ENCODE results near the gene CACNA2D2. TPM values are rescaled to one million over a fixed set of nuclear protein-coding genes. Genes with fewer than 3 reads are reported as not detected.

The CACNA2D2 gene
- total and polyA plus RNA-seq, 7 donors: 0.49 to 1.7 (median 1.1) TPM; not detected in 1

DNA sequence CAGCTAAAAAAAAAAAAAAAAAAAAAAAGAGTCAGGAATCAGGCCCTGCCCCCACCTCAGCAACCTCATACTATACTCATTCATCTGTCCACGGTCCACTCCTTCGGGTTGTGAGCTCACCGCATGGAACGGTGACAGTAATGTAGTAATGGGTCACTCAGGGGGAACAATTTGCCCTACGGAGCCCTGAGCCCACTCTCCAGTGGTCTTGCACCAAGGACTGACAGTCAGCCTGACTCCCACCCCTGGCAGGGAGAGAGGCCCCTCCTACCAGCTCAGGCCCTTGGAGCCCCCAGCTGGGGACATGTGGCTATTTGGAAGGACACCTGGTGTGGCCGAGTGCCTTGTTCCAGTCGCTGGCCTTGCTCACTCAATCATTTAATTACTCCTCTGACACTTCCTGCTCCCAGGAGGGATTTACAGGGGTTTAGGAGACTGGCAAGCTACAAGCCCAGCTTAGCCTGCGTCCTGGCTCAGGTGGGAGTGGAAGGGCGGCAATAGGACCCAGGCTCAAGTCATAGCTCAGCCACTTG lies 19.9 kb upstream of the CACNA2D2 start:
- Histone ChIP-seq H3K4me3 (no peak overlapping the region), H3K27me3 (peaks cover 0 to 7% (median 0%) of the 10 kb centered on the region in 3 donors), H3K36me3 (no peaks in the 10 kb centered on the region), H3K4me1 (no peaks in the 10 kb centered on the region), H3K9me3 (no peaks in the 10 kb centered on the region), H3K27ac (no peak overlapping the region)
- 67 to 77% methylated on average over 9 of the region's 9 CpGs for WGBS, 2 donors
- TF ChIP-seq POLR2AphosphoS5 (IDR thresholded peaks at IDR 0.05): no peak
- intact Hi-C loops (cut with DNase I): no loop called here
- no peak for DNase-seq

DNA sequence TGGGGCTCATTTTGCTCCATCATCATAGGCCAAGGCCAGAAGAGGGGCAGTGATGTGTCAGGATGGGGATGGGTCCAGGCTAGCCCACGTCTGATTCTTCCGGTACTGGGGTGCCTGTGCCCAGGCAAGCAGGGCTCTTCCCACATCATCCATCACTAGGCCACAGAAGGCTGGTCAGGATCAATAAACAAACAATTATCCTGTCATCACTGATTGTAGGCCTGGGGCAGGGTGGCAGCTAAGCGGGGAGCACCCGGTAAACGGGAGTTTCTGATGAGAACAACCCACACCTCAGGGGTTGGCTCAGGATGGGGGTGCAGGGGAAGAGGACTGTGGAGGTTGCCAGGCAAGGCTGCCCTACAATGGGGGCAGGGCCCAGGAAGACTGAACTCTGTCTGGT lies 18.1 kb upstream of the CACNA2D2 start:
- TF ChIP-seq POLR2A (IDR thresholded peaks at IDR 0.05) (no peak), POLR2AphosphoS5 (IDR thresholded peaks at IDR 0.05) (no peak), EP300 (IDR thresholded peaks at IDR 0.05) (no peak)
- TF ChIP-seq, protein P1, sequence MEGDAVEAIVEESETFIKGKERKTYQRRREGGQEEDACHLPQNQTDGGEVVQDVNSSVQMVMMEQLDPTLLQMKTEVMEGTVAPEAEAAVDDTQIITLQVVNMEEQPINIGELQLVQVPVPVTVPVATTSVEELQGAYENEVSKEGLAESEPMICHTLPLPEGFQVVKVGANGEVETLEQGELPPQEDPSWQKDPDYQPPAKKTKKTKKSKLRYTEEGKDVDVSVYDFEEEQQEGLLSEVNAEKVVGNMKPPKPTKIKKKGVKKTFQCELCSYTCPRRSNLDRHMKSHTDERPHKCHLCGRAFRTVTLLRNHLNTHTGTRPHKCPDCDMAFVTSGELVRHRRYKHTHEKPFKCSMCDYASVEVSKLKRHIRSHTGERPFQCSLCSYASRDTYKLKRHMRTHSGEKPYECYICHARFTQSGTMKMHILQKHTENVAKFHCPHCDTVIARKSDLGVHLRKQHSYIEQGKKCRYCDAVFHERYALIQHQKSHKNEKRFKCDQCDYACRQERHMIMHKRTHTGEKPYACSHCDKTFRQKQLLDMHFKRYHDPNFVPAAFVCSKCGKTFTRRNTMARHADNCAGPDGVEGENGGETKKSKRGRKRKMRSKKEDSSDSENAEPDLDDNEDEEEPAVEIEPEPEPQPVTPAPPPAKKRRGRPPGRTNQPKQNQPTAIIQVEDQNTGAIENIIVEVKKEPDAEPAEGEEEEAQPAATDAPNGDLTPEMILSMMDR (IDR thresholded peaks at IDR 0.05): no peak
- Histone ChIP-seq H3K4me1 (peaks cover 0 to 2% (median under 1%) of the 10 kb centered on the region in 4 donors), H3K36me3 (no peaks in the 10 kb centered on the region), H3K27me3 (peaks cover 0 to 4% (median 0%) of the 10 kb centered on the region in 3 donors), H3K9me3 (no peaks in the 10 kb centered on the region), H3K4me3 (no peak overlapping the region), H3K27ac (no peak overlapping the region)
- WGBS, 2 donors: 81 to 85% methylated on average over 5 of the region's 5 CpGs
- DNase-seq: no peak
- intact Hi-C loops (cut with DNase I): no loop called here

DNA sequence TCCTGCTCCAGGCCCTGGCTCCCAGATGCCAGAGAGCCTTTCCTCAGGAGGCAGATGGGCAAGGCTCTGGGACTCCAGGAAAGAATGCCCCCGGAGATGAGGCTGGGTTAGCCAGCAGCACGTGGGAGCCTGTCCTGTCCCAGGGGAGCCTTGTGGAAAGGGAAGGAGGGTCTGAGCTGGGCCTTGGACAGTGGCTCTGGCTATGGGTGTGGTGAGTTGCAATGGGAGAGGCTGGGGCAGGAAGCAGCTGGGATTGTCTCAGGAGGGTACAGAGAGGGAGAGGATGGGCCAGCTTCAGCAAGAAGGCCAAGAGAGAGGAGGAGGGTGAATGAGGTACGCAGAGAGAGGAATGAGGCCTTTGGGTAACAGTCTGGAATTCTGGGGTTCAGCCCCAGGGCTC lies 17.4 kb upstream of the CACNA2D2 start:
- no peaks in the 10 kb centered on the region for H3K36me3 ChIP-seq

DNA sequence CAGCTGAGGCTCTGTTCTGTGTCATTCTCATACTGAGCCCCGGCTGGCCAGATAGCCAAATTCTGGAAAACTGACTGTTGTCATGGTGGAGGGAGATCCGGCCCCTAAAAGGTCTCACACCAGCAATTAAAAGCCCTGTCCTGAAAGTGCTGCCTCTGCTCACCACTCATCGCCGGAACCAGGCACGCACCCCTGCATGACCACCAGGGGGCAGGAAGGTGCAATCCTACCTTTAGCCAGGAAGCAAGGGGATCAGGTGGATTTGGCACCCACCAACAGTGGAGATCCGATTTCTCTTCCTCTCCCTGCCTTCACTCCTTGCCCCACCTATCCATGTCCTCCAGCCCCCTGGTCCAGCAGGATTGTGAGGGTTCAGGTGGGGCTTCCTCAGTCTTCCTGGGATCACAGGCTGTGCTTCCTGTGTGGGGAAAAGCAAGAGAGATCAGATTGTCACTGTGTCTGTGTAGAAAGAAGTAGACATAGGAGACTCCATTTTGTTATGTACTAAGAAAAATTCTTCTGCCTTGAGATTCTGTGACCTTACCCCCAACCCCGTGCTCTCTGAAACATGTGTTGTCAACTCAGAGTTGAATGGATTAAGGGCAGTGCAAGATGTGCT lies 16.1 kb upstream of the CACNA2D2 start:
- no peaks in the 10 kb centered on the region for H3K36me3 ChIP-seq
- no peaks in the 10 kb centered on the region for H3K9me3 ChIP-seq
- DNase-seq: no peak
- H3K27me3 ChIP-seq: peaks cover 0 to 4% (median 0%) of the 10 kb centered on the region in 3 donors
- H3K27ac ChIP-seq: no peak overlapping the region
- 15 to 20% methylated on average over 7 of the region's 7 CpGs for WGBS, 2 donors
- H3K4me3 ChIP-seq: no peak overlapping the region
- no peak for TF ChIP-seq POLR2A (IDR thresholded peaks at IDR 0.05)
- TF ChIP-seq, protein P1 (IDR thresholded peaks at IDR 0.05): peak; percentile 40 to 81 (median 68)
- H3K4me1 ChIP-seq: peaks cover 0 to 17% (median 15%) of the 10 kb centered on the region in 4 donors
- intact Hi-C loops (cut with DNase I): no loop called here

More for the DNA sequence above, 17.4 kb upstream of the CACNA2D2 start:
- no peak for DNase-seq
- intact Hi-C loops (cut with DNase I): no loop called here
- H3K27me3 ChIP-seq: peaks cover 0 to 4% (median 0%) of the 10 kb centered on the region in 3 donors
- peaks cover 0 to 9% (median 7%) of the 10 kb centered on the region in 4 donors for H3K4me1 ChIP-seq
- H3K27ac ChIP-seq: no peak overlapping the region
- H3K4me3 ChIP-seq: no peak overlapping the region
- 68 to 71% methylated on average over 3 of the region's 3 CpGs for WGBS, 2 donors
- TF ChIP-seq, protein P1 (IDR thresholded peaks at IDR 0.05): no peak
- TF ChIP-seq POLR2AphosphoS5 (IDR thresholded peaks at IDR 0.05): no peak
- no peak for TF ChIP-seq POLR2A (IDR thresholded peaks at IDR 0.05)
- TF ChIP-seq EP300 (IDR thresholded peaks at IDR 0.05): no peak
- no peaks in the 10 kb centered on the region for H3K9me3 ChIP-seq

DNA sequence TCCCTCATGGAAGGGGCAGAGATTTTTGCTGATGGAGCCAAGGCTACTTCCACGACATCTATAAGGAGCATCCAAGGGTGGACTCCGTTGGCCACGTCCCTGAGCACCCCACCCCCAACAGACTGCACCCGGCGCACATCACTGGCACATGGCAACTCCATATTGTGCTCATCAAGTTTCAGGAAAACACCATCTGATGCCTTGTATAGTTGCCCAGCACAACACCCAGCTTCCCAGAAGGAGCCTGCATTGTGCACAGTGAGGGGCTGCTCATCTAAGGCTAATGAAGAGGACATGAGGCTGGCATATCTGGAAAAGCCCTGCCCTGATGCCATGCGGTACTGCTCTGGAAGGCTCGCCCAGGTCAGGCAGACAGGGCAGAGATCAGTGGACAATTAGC lies 15.0 kb upstream of the CACNA2D2 start:
- 87 to 92% methylated on average over 7 of the region's 7 CpGs for WGBS, 2 donors
- no peak overlapping the region for H3K4me3 ChIP-seq
- H3K9me3 ChIP-seq: no peaks in the 10 kb centered on the region
- DNase-seq: no peak
- no peaks in the 10 kb centered on the region for H3K36me3 ChIP-seq
- H3K27me3 ChIP-seq: peaks cover 0 to 4% (median 0%) of the 10 kb centered on the region in 3 donors
- H3K27ac ChIP-seq: no peak overlapping the region
- no peak for TF ChIP-seq POLR2A (IDR thresholded peaks at IDR 0.05)
- peaks cover 0 to 17% (median 15%) of the 10 kb centered on the region in 4 donors for H3K4me1 ChIP-seq
- intact Hi-C loops (cut with DNase I): no loop called here
